Skin epidermis (tissue), 12 donors: Measurements from ENCODE around the gene GALNS.
"Not testable (repeated sequence)": the region's sequence is repeated elsewhere in the genome, so short reads cannot be mapped to it uniquely, and the experiment has no call there.

Experiments used
- H3K27ac ChIP-seq, 21 experiments: fragments of 200-600 bp; sonication (generic) in 11 of 21; one replicate each; pipeline ENCODE4 v1.5.0; 2020; ENCODE audit warnings: mild to moderate bottlenecking in 3 of 21, inconsistent platforms in 2 of 21, moderate library complexity in 2 of 21
- H3K4me3 ChIP-seq, 7 experiments: fragments of 200-600 bp; sonication (generic) in 2 of 7; one replicate each; pipeline ENCODE4 v1.5.0; 2020; ENCODE audit warnings: inconsistent platforms in 2 of 7, mild to moderate bottlenecking in 2 of 7, moderate library complexity in 1 of 7

The GALNS gene

DNA sequence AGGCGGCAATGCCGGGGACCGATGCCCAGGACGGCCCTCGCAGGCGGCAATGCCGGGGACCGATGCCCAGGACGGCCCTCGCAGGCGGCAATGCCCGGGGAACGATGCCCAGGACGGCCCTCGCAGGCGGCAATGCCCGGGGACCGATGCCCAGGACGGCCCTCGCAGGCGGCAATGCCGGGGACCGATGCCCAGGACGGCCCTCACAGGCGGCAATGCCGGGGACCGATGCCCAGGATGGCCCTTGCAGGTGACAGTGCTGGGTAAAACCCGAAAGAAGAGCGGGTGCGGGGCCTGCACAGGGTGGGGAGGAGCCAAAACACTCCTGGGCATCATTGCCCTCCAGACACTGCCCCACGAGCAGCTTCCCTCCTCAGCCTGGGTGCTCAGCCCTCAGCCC is 33.1 kb downstream of the GALNS start:
- H3K27ac ChIP-seq, H3K4me3 ChIP-seq: not testable (repeated sequence)

DNA sequence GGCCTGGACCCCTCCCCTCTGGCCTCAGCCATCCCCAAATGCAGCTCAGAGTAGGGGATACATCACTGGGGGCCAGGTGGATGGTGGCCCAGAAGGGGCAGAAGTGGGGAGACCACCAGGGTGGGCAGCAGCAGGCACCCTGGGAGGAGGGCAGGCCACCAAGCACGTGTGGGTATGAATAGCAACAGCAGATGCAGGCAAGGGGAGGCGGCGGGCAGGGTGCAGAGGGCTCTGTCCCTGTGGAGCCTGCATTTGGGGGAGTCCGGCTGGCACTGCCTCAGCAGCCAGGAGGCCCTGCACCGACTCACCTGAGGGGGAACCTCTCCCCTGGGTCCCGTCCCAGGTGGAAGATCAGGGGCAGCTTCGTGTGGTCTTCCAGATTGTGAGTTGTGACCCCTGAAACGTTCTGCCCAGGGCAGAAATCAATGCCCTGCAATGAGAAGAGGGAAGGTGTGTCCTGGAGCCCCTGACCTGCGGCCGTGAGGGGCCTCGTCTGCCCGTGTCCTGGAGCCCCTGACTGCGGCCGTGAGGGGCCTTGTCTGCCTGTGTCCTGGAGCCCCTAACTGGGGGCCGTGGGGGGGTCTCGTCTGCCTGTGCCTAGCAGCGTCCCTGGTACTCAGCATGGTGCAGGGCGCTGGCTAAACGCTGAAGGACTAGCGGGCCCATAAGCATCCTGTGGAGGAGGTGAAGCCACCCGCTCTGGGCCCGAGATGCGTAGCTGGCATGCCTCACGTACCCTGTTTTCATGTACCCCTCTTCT is 34.3 kb downstream of the GALNS start:
- no peak overlapping the region for H3K4me3 ChIP-seq
- H3K27ac ChIP-seq: no peak overlapping the region

DNA sequence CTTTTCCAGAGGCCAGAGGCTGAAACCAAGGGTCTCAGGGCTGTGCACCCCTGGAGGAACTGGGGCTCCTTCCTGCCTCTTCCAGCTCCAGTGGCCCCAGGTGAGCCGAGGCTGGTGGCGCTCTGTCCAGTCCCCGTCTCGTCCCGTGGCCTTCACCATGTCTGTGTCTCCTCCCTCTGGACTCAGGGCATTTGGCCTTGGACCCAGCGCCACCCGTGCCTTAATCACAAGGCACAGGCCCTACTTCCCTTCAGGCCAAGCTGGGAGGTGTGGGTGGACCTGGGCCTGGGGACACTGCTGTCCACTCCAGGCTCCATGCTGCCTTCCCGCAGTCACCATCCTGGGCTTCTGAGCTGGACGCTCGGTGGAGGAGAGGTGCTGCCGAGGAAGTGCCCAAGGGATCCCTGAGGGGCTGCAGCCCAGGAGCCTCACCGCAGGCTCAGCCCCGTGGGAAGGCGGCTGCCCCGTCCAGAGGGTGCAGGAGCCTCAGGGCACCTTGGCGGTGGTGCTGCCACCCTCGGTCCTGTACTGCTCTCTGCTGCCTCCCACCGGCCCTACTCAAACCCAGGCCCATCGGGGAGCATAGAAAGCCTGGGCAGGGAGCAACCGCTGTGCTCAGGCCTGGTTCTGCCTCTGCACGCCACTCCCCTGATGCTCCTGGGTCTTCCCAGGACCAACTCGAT is 35.4 kb downstream of the GALNS start:
- Histone ChIP-seq H3K27ac (no peak overlapping the region), H3K4me3 (no peak overlapping the region)

- H3K4me3 ChIP-seq: no peak overlapping the region
- no peak overlapping the region for H3K27ac ChIP-seq
Measured at GRCh38 chr16:88820385-88821025, 36.2 kb downstream of the GALNS start.

DNA sequence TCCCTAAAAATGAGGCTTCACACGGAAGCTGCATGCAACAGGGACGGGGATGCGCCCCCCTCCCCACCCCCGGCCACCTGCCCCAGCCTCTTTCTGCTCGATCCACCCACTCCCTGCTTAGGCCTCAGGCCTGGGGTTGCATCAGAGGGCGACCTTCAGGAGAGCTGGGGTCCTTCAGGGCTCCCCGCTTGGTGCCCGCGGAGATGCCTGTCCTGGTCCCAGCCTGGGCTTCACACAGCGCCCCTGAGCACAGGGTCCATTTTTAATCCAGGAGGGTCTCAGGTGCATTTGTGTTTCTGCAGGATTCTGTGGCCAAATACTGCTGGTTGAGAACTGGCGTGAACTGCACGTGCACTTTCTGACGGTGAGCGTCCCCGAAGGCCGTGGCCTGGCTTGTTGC is 37.6 kb downstream of the GALNS start:
- Histone ChIP-seq H3K27ac (no peak overlapping the region), H3K4me3 (no peak overlapping the region)

GRCh38 chr16:88818575-88818874 is 38.2 kb downstream of the GALNS start:
- Histone ChIP-seq H3K27ac (no peak overlapping the region), H3K4me3 (no peak overlapping the region)

- no peak overlapping the region for H3K4me3 ChIP-seq
- no peak overlapping the region for H3K27ac ChIP-seq
Measured at GRCh38 chr16:88817785-88818574, 38.8 kb downstream of the GALNS start.

DNA sequence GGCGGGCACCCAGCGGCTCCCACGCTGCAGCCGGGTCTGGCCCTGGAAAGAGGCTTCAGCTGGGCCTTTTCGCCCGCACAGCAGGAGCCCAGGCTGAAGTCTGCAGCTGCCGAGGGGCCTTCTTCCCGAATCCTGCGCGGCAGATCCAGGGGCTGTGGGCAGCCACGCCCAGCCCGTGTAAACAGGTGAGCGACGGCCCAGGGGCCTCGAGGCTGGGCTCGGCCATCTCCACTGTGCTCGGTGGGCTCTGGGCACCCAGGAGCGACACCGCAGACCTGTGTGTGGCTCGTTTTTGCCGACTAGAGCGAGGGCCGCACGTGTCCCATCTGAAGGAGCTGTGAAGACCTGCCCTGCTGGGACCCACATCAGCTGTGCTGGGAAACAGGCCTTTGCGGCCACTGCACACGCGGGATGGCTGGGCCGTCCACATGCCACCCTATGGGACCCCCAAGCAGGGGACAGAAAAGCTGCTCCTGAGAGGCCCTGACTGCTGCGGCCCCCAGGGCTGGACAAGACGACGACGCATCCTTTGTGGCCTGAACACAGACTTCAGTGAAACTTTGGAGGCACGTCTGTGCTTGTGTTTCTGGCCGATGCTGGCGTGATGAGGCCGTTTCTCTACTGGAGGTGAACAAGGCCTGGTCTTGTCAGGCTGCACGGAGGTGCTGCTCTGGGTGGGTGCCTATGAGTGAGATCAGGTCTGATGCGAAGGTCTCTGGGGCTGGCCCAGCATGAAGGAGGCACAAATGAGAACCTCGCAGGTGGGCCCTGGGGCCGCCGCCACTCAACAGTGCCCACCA is 39.8 kb downstream of the GALNS start:
- no peak overlapping the region for H3K4me3 ChIP-seq
- no peak overlapping the region for H3K27ac ChIP-seq

DNA sequence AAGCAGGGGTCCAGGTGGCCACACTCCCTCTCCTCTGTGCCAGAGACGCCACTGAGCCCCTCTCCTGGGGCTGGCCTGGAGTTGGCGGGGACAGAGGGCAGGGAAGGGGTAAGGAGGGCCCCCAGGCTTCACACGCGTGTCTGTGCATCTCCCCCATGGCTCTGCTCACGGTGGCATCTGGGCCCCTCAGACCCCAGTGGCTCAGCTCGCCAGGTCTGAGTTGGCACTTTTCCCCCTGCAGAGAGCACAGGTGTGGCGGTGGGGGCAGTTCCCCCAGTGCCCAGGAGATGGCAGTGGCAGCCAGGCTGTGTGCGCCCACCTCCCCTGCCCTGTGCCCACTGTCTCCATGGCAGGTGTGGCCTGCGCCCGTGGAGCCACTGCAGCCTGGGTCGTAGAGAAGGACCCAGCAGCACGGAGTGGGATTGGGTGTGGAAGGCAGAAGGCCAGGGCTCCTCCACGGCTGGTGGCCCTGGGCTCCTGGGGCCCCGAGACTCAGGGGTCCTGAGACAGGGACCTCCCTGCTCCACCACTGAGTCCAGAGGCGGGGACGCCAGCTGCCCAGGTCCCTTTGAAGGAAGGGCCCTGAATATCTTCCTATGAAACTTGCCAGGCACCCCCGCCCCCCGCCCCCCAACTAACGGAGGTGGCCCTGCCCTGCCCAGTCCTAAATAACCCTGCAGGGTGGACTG is 40.7 kb downstream of the GALNS start:
- H3K27ac ChIP-seq: no peak overlapping the region
- no peak overlapping the region for H3K4me3 ChIP-seq

GRCh38 chr16:88815227-88815626 is 41.5 kb downstream of the GALNS start:
- no peak overlapping the region for H3K27ac ChIP-seq
- no peak overlapping the region for H3K4me3 ChIP-seq

DNA sequence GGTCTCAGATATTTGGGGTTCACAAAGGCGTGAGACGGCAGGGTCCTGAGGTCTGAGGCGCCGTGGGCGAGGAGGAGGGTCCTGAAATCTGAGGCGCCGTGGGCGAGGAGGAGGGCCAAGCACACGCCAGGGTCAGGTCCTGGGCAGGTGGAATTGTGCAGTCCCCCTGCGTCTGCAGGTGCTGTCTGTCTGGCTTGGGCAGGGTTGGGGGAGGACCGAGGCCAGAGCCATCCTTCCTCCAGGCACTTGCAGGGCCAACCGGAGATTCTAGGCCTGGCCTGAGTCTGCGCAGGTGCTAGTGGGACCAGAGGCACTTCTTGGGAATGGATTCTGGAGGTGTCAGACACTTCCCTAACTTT is 42.6 kb downstream of the GALNS start:
- Histone ChIP-seq H3K27ac (no peak overlapping the region), H3K4me3 (no peak overlapping the region)

DNA sequence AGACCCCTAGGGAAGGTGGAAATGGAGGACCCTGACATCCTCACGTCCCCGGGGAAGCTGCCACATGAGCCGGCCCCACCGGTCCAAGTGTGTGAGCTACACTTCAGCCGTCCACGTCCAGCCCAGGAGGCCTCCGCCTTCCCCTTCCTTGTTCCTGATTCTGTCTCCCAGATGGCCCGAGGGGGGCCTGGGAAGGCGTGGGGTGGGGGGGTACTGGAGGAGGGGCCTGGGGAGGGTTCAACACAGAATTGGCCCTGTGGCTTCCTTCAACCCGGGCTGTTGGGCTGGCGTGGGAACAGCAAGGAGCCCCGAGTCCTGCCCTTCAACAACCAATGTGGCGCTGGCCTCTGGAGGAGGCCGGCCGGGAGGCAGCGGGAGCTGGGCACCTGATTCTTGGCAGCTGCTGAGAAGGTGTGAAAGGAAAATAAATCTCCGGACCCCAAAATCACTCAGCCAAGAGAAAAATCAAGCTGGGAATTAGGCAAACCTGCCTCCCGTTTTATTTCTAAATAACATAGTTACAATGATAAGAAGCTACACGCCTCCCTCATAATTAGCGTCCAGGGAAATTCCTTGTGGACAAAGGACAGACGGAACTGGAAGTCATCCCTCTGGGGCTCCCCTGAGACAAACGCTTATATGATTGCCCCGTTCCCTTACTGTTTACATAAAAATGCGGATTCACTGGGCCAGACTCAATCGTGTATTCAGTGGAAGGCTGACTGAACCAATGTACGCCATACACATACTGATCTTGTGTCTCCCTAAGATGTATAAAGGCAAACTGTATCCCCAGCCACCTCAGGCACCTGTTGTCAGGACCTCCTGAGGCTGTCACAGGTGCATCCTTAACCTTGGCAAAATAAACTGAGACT is 43.2 kb downstream of the GALNS start:
- H3K27ac ChIP-seq: peak overlapping the region in 6 of 21 experiments; percentile 89 to 98 (median 96)

DNA sequence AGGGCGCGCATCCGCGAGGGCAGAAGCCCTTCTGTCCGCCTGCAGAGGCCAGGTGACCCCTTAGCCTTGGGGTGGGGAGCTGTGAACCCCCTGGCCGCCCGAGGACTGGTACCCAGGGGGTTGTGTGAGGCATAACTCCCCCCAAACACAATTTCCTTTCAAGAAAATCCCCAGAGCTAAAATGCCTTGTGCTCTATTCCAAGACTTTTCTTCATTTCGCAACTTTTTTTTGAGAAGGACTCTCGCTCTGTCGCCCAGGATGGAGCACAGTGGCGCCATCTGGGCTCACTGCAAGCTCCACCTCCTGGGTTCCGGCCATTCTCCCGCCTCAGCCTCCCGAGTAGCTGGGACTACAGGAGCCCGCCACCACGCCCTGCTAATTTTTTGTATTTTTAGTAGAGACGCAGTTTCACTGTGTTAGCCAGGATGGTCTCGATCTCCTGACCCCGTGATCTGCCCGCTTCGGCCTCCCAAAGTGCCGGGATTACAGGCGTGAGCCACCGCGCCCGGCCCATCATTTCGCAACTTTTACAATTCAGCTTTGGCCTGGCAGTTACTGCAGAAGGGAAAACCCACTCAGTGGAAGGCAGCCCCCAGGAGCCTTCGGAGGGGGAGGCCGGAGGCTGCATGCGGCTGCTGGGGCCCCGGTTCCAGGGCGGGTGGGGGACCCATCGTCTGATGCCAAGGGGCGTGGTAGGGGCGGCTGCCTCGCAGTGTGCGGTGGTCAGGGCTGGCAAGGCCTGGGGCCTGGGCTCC is 44.1 kb downstream of the GALNS start:
- H3K4me3 ChIP-seq: peak overlapping the region; percentile 41 to 89 (median 77)
- H3K27ac ChIP-seq: peak overlapping the region in 20 of 21 experiments; percentile 87 to 99 (median 96)

More for the DNA sequence above, 43.2 kb downstream of the GALNS start:
- H3K4me3 ChIP-seq: no peak overlapping the region

DNA sequence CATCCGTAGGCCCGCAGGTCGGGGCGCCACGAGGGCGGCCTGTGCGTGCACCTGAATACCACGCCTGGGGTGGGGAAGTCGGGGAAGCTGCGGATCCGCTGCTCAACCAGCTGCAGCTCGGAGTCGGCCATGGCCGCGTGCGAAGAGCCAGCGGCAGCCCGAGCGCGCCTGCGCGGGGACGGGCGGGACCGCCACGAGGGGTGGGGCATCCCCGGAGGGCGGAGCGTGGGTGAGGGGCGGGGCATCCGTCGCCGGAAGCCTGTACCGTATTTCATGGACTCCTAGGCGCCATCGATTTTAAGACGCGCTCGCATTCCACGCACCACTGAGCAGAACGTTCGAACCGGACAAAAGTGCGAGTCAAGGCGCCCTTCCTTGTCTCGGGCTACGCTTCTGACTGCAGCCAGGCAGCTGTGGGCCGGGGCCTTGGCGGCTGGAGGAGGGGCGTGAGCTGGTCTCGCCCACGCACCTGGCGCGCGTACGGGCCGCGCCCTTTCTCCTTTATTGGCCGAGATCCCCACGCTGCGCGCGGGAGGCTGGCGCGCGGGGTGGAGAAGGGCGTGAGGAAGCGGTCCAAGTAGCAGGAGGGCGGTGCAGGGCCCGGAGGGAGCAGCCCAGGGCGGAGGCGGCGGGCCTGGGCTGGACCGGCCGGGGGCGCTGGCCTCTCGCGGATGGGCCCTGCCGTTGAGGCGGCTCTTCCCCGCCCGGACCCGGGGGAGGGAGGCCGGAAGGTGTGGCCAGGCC is 44.8 kb downstream of the GALNS start, which contains the start of gene APRT:
APRT (minus strand) TSS at position 160 of the 744 bp plus-strand sequence; CDS start at position 131, 29 bp downstream.
- peak within 1 kb of the TSS; percentile 83 to 99 (median 95) for H3K27ac ChIP-seq
- H3K4me3 ChIP-seq: peak within 1 kb of the TSS; percentile 41 to 89 (median 77)

GRCh38 chr16:88810912-88811768 is 45.6 kb downstream of the GALNS start:
- H3K27ac ChIP-seq: peak overlapping the region; percentile 83 to 99 (median 95)
- H3K4me3 ChIP-seq: peak overlapping the region; percentile 41 to 89 (median 77)
